HG02588 (cell line): ENCODE data around the gene B4GAT1.
"Not testable (repeated sequence)": the region's sequence is repeated elsewhere in the genome, so short reads cannot be mapped to it uniquely, and the experiment has no call there.

Experiments
- ATAC-seq: cut with Tn5 transposase; IDR thresholded peaks from one replicate; pipeline ENCODE4 v1.9.1; 2021; ENCODE audit warnings: mild to moderate bottlenecking, moderate library complexity; ENCODE audit not compliant: unreplicated experiment

B4GAT1 gene

GRCh38 chr11:66312549-66313320, 34.7 kb downstream of the B4GAT1 start:
- peak; percentile 58 for ATAC-seq

- peak; percentile 58 for ATAC-seq
Measured at GRCh38 chr11:66311965-66312548, 35.4 kb downstream of the B4GAT1 start.

GRCh38 chr11:66311470-66311964, 35.9 kb downstream of the B4GAT1 start:
- ATAC-seq, result no peak

- ATAC-seq, result not testable (repeated sequence)
Measured at GRCh38 chr11:66310803-66311440, 36.5 kb downstream of the B4GAT1 start.

GRCh38 chr11:66310324-66310723, 37.1 kb downstream of the B4GAT1 start:
- ATAC-seq, result no peak

- no peak for ATAC-seq
Measured at GRCh38 chr11:66309475-66309874, 38.0 kb downstream of the B4GAT1 start.

GRCh38 chr11:66302656-66303055, 44.8 kb downstream of the B4GAT1 start:
- ATAC-seq, result no peak

GRCh38 chr11:66299186-66299585, 48.2 kb downstream of the B4GAT1 start:
- no peak for ATAC-seq

- no peak for ATAC-seq
Measured at GRCh38 chr11:66297610-66298009, 49.8 kb downstream of the B4GAT1 start.
